DMS153 treated with DMSO at 0.1 percent for 48 hours (cell line): Measurements from ENCODE around the gene SLC35E1.

ENCODE experiments used
- DNase-seq: peaks from one replicate; lab custom pipeline; 2025; ENCODE audit not compliant: unreplicated experiment; lab: John Stamatoyannopoulos, UW

The SLC35E1 gene

DNA sequence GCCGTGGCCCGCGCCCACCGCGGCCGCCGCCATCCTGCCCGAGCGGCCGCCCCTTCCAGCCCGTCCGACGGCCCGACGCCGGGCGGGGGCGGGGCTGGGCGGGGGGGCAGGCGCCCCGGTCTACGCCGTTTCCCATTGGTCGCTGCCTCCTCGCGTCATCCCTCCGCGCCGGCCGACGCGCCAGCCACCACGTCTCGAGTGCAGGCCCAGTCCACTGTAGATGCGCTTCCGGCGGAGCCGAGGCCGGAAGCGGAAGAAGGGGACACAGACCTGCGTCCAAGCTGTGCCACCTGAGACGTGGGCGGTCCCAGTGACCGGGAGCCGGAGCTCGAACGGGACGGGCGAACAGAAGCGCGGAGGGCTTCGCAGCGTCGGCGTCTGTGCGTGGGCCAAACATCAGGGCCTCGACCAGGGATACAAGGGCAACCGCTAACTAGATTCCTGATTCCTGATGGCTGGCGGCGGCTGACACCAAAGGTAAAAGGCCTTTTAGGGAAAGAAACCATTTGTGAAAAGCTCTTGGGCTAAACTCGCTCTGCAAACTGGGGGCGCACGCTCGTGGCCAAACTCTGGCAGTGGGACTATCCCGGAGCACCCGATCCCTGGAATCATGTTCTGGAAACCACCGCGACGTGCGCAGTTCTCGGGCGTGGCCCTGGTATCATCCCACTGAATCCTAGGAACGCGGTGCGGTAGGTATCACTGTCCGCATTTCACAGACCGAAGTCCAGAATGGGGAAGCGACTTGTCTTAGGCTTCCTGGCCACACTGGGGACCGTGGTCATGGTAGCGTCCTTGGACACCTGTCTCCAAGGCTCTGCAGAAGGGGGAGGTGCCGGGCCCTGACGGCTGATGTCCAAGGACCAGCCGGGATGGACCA lies at the start of gene SLC35E1:
TSS of gene SLC35E1 (minus strand) at position 84 of the 880 bp plus-strand sequence. CDS start at position 33, 51 bp downstream.
- DNase-seq: peak; percentile 88

DNA sequence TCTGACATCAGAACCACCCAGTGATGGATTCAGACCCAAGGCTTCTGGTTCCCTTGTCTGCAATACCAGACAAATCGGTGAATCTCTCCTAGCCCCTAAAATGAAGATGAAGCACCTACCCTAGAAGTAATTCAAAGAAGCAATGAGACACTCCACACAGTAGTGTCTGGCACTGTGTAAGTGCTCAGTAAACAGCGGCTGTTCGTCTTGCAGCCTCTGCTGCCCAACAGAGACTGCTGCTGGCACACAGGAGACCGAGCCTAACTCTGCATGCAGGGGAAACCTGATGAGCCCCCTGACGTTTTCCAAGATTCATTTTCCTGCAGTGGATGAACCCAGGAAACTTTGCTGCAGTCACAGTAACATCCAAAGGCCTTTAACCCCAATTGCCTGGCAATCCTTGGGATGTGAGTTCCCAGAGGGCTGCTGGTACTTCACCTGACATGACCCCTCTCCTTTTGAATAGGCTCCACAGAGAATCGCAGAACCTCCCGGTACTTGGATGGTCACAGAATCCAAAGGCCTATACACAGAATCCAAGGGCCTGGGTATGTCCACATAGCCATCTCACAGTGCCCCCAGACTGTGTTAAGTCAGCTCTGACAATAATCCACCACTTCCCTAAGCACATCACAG lies 49.1 kb upstream of the SLC35E1 start:
- DNase-seq: no peak

DNA sequence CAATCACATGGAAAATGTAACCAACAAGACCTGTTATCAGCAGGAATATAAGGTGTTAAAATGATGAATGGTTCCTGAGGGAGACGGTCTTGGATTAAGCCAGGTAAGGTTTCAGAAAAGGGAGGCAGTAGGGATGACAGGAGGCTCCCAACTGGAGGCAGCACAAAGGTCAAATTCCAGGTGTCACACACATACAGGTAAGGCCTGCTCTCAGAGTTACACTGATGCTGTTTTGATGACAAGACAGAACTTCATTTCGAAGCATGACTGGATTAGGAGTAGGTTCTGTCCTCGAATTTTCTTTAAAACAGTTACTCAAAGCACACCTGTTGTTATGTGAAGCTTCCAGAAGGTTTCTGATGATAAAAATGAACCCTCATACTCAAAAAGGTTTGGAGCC lies 48.4 kb upstream of the SLC35E1 start:
- no peak for DNase-seq

DNA sequence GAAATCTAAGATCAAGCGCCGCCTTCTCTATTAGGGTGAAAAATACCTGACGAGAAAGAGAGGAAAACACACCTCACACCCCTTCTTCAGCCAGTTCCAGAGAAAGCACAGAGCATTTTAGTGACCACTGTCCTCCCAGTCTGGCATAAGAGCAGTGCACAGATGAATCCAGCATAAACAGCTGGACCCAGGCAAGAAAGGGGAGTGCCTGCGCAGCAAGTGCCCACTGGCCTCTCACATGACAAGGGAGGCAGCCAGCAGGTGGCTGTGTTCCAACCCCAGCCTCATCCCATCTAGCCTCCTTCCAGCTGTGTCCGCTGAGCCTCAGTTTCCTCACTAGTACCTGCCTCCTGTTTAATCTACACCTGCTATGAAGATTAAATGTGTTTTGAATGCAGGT lies 47.8 kb upstream of the SLC35E1 start:
- DNase-seq: no peak

DNA sequence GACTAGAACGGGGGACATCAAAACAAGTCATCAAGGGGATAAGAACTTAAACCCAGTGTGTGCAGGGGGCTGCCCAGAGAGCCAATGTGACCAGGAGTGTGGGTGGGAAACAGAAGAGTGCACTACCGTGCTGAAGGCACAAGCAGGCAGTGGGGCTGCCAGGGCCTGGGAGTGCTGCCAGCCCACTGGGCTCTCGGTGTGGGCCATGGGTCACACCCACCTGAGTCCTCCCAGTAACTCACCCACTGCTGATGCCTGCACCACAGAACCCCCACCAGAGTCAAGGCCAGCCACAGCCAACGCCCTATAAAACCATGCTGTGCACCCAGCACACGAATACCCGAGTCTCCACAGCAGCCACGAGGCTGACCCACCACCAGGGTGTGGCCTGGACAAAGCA lies 47.2 kb upstream of the SLC35E1 start:
- no peak for DNase-seq

DNA sequence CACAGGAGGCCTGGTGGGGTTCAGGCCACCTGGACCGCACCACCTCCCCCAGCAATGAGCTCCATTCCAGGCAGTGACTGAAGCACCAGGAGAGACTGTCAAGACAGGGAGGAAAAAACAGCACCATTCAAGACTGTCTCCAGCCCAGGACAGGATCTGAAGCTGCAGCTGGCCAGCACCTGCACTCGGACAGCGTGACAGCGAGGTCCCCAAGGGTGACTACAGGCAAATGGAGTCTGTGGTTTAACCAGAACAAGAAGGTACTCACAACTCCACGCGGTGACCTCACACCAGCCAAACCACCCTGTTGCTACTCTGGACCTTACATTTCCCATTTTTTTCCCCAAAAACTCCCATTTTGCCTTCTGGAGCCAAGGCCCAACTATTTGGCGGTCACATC lies 46.0 kb upstream of the SLC35E1 start:
- DNase-seq: no peak

DNA sequence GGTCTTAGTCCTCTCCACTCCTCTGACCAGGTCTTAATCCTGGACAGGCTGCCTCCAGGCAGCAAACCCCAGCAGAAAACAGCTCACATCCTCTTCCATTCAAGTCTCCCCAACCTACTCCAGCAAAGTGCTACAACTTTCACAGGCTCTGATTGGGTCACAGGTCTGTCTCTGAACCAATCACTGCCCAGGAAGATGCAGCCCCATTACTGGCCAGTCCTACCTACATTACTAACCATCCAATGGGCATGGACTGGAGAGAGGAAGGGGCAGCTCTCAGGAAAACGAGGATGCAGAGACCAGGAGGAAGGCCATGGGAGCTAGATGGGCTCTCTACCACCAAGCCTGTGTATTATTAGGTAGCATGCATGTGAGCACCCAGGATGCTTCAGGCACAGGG lies 43.6 kb upstream of the SLC35E1 start:
- no peak for DNase-seq

DNA sequence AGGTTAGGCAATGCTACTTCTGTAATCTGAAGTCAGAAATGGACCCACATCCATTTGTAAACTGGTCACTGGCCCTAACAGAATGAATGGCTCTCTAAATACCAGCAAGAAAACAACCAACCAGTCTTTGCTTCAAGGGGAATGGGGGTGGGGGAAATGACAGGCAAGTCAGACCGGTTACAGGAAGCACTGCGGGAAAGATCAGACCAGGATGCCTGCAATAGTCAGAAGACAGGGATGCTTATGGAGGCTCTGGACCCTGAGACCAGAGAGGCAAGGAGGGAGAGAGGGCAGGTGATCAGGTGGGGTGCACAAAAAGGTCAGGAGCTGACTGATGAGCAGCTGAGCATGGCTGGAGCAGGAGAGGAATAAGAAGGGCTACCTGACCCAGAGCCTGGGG lies 42.7 kb upstream of the SLC35E1 start:
- DNase-seq: no peak

DNA sequence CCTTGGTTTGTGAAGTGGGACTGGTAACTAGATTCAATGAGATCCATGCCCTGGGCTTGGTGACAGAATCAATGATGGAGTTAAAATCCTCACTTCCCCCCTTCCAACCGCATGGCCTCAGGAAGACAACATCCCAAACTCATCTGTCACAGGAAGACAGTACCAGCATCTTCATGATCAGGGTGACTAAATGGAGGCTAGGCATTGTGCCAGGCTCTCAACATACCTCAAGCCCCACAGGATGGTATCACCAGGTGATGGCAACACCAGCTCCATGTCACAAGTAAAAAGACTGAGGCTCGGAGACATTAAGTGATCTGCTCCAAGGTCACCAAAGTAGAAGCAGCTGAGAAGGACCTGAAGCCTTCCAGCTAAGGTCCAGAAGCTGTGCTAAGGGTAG lies 41.6 kb upstream of the SLC35E1 start:
- DNase-seq: no peak

DNA sequence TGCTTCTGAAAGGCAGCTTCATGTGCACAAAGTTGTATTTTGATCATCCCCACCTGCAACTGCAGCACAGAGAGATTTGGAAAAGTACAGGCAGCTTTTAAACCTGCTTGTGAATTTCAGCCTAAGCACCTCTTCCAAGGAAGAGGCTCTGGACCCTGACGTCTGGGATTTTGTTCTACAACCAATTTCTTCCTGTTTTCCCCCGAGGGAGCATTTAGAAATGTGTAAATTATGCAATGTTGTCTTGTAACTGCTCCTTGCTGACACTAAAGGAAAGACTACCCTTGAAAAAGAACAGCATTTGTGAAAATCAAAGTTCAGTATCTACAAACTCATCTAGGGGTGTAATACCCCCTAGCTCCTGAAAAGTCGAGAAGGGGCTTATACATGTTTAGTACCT lies 40.4 kb upstream of the SLC35E1 start:
- DNase-seq: no peak

DNA sequence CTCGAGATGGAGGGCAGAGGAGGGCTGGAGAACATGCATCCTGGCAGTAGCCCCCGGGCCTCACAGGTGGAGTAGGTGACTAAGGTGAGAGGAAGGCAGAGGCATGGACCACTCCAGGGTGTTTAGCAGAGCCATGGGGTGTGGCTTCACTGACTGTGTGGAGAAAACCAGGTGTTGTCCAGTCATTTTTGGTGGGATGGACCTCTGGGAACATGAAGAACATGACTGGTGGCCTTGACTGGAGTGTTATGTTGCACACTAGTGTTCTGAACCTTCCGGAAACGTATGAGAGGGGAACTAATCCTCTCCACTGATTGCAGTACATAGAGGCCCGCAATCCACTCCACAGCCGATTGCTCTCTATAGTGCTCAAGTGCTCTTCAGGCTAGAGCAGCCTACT lies 38.9 kb upstream of the SLC35E1 start:
- DNase-seq: no peak

DNA sequence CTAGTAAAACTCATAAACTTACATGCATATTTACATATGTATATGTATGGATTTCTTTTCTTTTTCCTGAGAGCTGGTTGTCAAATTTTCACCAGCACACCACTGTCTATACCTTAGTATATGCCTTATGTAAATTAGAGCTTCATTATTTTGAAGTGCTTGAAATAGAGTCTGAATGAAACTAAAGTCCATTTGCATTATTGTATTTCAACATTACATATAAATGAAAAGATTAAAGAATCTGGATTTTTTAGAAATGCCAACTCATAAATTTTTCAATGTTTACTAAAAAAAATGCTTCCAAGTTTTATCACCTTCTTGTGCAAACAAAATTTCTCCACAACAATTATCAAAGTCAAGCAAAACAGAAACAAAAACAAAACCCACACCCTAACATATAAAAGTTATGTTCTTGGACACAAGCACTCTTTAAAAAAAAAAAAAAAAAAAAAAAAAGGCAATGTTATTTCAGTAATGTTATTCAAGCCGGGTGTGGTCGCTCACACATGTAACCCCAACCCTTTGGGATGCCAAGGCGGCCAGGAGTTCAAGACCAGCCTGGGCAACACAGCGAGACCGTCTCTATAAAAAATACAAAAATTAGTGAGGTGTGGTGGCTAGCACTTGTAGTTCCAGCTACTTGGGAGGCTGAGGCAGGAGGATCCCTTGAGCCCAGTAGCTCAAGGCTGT lies 37.4 kb upstream of the SLC35E1 start:
- DNase-seq: no peak

DNA sequence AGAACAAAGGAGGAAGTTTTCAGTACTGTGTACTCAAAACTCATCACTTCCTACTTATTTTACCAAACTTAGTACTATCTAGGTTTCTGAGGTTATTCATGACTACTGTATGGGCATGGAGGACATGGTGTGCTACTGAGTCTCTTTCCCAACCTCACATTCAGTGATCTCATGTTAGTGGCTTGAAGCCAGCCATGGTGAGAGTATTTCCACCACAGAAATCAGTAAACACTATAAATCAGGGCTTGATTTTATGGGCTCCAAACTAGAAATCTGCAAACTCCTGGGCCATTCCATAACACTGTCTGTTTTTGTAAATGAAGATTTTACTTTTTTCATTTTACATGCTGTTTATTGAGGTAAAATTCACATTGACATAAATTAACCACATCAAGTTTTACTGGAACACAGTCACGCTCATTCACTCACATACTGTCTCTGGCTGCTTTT lies 36.1 kb upstream of the SLC35E1 start:
- no peak for DNase-seq

DNA sequence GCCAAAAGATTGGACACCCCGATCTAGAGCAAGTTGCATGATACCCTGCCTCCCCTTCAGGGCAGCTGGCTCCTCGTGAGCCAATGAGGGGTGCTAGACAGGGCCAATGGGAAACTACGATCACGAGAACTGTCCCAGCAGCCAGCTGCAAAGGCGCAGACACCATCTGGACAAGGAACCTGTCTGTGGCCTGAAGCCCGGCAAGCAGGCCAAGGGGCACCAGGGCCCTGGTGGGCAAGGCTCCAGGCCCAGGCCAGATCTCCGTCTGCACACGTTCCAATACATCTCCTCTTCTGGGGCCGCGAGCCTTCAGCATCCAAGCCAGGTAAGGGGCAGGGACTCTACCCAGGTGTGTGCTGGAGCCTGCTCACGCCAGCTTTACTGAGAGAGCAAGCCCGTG lies 35.6 kb upstream of the SLC35E1 start:
- no peak for DNase-seq

DNA sequence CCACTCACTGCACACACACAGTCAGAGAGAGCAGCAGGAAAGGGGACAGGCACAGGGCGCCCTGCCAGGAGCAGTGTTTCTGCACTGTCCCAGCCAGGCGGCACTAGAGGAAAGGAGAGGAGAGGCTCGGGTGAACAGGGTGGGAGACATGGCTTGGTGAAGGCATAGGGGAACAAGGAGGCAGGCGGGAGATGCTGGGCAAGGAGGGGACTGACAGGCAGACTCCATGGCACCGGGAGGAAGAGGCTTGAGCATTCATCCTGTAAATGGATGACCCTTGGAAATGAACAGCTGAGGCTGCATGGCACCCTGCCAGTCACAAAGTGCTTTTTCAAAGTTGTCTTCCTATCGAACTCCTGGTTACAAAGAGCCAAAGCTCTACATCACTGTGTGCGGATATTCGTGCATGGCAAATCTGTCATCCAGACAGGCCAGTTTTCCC lies 33.4 kb upstream of the SLC35E1 start:
- DNase-seq: no peak

DNA sequence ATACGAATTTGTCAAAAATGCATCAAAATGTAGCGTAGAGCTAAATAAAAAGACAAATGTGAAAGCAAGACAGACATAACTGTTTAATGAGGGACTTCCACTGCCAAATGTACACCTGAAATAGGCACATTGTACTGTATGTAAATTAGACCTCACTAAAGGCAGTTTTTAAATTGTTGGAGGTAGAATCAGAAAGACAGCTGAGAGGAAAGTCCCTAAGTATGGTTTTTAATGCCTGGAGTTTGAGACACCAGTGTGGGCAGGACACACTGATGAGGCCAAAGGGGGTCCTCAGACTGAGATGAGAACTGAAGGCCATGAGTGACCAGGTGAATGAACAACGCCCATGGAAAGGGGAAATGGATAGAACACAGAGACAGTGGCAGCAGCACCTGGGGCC lies 32.9 kb upstream of the SLC35E1 start:
- no peak for DNase-seq

DNA sequence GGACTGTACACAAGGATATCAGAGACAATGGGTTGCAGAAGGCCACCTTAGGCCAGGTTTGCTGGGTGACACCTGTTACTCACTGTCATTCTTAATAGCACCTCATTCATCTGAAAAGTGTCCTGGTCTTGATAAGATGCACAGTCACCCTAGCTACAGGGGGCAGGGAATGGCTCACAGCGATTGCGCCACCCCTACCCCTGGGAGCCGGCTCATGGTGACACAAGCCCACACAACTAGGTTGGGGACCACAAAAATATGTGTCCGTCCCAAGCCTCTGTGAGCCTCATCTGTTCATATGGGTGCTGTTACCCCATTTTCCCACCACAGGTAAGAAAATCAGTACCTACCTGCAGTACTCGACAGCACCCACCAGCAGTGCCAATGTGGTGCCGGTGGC lies 32.4 kb upstream of the SLC35E1 start:
- DNase-seq: no peak

DNA sequence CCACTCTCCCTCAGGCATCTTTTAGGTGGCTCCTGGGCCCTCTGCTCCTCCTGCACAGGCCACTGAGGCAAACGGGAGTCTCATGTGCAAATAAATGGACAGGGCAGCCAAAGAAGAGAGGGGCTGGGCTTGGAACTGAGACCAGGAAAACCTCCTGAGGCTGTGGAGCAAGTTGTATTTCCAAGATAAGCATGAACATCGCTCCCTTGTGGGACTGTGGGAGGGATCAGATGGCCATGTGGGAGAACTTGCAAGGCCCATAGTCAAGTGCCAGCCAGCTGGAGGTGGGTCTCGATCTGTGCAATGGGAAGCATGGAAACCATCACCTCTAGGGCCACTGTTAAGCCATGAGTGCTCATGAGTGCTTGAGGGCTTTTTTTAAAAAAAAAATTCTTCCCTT lies 30.9 kb upstream of the SLC35E1 start:
- DNase-seq: no peak

DNA sequence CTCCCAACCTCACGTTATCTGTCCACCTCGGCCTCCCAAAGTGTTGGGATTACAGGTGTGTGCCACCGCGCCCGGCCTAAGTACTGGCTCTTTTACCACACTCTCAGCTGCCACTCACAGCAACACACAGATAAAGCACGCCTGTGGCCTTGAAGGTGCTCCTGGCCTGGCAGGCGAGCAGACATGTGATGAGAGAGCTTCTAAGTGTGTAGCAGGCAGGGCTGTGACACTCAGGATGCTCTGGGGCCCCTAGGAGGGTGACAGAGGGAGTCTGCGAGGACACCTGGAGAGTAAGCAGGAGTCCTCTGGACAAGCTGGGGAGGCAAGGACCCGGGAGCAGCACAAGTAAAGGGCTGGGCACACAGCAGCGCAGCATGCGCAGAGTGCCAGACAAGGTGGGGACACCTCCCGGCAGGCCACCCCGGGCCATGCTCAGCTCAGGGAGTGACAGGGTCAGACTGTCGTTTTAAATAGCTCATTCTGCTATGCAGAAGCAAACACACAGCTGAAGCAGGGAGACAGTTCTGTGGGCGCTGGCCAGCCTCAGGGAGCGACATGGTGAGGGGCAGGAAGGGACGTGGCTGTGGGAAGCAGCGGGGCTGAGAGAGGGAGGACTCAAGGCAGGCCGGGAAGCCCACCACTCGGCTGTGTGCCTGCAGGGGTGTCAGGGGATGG lies 29.3 kb upstream of the SLC35E1 start:
- DNase-seq: no peak

DNA sequence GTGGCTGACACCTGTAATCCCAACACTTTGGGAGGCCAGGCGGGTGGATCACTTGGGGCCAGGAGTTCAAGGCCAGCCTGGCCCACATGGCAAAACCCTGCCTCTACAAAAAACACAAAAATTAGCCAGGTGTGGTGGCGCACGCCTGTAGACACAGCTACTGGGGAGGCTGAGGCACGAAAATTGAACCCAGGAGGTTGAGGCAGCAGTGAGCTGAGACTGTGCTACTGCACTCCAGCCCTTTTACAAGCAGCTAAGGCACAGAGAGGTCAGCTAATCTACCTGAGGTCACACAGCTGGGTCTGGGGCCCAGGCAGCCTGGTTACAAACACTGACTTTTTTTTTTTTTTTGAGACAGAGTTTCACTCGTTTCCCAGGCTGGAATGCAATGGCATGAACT lies 28.6 kb upstream of the SLC35E1 start:
- no peak for DNase-seq

DNA sequence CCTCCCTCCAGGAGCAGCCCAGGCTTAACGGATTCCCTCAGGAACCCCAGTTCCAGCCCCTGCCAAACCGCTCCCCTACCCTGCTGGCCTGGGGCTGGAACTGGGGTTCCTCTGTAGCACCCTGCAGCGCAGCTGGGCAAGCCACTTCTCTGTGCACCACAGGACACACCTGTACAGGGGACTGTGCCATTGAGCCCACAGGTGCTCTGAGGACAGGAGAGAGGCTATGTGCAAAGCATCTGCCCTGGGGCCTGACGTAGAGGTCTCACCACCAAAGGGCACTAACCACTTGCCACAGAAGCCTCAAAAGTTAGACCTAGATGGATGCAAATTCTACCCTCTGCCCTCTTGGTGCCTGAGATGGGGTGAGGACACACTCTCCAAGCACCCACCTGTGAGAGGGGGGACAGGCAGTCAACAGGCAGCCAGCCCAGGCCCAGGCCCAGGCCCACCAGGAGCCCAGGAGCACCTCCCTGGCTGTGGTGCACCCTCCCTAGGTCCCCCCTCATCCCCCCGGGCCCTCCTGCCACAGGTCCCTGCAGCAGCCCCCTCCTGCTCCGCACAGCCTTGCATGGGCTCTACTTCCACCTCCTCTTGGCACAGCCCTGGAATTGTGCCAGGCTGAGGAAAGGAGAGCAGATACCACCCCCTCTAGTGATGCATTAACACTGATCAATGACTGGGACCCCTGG lies 27.6 kb upstream of the SLC35E1 start:
- no peak for DNase-seq
